HG03469 (cell line): Measurements from ENCODE around the gene OR8G1.
"Not testable (repeated sequence)": the region's sequence is repeated elsewhere in the genome, so short reads cannot be mapped to it uniquely, and the experiment has no call there.

Experiments
- ATAC-seq: cut with Tn5 transposase; IDR thresholded peaks from one replicate; pipeline ENCODE4 v1.9.1; 2021; ENCODE audit warnings: mild to moderate bottlenecking, moderate library complexity, moderate number of reproducible peaks; ENCODE audit not compliant: unreplicated experiment

The OR8G1 gene, protein sequence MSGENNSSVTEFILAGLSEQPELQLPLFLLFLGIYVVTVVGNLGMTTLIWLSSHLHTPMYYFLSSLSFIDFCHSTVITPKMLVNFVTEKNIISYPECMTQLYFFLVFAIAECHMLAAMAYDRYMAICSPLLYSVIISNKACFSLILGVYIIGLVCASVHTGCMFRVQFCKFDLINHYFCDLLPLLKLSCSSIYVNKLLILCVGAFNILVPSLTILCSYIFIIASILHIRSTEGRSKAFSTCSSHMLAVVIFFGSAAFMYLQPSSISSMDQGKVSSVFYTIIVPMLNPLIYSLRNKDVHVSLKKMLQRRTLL

DNA sequence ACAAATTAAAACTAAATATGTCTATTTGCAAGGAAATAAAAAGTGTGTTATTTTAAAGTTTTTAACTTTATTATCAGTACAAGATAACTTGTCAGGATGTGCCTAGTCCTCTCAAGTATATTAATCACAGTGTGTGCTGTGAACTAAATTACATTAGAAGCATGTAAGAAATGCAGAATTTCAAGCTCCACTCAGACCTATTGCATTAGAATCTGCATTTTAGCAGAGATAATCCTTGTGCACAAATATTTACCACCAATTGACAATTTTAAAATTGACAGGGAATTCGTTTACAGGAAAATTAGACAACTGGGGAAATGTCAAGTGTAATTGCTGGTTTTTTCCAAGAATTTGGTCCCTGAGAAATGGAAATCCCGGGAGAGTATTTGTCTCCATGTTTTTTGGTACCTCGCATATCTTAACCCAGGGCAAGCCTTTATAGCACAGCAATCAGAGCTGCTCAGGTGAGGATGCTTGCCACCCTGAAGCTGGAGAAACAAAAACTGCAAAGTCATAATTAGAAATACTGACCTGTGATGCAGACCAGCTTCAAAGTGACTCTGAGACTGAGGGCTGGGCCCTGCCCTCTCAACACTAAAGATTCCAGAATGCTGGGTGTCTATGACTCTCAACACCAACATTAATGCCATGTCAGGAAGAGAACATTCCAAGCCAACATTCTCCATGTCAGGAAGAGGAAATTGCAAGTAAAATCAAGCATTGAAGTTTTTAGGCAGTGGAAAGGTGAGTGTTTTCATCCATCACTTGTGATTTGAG, at the start of gene OR8G1:
TSS of gene OR8G1 (plus strand) at position 475 of the 777 bp plus-strand sequence. CDS start 8,581 bp downstream, outside the sequence.
- no peak for ATAC-seq

DNA sequence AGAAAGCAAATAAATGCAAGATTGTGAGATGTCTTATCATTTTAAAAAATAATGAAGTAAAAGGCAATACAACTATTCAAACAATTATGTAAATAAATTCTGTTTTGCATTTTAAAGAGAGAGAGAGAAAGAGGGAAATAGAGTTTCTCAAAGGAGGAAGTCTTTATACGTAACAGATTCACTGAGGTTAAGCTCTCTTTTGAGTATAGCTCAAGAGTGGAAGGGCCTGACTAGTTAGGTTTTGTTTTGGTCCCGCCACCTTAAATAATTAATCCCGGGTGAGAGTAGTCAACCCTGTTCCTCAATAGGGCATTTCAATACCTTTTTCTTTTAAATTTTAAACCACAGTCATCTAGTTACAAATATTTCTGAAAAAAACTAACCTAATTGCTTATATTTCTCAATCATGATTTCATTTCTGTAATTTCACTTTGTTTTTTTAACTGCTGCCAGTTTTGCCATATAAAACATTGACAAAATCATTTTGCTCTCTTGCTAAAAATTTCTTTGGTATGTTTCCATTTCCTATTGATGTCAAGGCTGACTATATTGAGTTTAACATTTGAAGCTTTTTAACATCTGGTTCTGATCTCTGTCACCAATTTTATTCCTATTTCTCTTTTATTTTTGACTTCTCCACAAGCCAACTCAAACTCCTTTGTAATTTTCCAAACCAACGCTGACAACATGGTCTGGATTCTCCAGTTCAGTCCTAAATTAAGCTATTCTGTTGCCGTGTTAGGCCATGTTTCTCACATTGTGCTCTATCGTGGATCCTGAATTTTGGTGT, 47.5 kb upstream of the OR8G1 start:
- no peak for ATAC-seq

DNA sequence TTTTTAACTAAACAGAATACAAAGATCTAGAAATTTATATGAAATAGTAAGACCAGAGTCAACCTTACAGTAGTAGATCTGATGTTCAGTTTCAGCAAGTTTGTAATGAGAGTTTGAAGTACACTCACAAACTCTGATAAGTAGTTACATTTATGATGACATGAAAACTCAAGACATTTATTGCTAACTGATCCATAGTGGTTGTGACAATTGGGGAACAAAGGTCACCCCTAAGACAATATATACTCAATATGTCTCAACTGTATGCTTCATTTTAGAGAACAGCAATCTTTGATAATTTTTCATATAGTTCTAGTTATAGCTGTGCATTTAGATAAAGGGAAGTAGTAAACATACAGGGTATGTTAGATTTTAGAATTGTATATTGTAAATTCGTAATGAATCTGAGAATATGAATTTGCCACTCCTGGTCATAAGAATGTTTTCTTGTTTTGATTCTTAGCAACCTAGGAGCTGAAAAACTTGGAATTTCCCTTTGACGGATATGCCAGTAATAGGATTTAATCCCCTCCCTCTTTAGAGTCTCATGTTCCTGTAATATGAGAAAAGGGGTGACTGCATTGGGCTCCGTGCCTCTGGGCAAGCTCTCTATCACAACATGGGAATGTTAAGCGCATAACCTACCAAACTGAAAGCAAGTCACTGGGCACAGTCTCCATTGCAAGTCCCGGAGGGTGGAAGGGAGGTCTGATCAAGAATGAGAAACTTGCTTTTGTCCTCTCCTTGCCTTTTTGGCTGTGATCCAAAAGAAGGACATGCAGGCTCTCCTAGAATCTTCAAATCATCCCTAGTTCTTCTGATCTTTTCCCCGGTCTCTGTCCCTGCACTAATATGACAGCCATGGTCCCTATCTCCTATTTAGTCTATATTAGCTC, 46.4 kb upstream of the OR8G1 start:
- no peak for ATAC-seq

DNA sequence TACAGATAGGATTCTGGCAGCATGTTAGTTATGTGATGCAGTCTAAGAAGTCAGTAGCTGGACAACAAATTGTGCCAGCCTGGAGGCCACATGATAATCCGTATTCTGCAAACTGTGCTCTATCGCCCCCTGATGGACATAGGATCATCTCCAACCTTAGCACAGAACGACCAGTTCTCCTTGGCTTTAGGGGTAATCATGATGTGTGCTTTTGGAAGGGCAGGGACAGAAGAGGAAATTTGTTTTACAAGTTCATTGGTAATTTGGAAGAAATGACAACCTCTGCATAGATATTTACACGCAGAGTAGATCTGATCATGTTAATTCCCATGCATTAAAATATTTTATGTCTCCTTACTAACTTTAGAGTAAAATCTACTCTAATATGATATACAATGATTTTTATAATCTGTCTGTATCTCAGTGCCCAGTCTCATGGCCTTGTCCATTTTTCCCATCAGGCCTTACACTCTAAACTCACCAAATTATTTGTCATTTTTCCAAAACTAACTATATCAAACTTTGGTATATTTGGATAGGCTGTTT, 45.6 kb upstream of the OR8G1 start:
- ATAC-seq = peak; percentile 81

DNA sequence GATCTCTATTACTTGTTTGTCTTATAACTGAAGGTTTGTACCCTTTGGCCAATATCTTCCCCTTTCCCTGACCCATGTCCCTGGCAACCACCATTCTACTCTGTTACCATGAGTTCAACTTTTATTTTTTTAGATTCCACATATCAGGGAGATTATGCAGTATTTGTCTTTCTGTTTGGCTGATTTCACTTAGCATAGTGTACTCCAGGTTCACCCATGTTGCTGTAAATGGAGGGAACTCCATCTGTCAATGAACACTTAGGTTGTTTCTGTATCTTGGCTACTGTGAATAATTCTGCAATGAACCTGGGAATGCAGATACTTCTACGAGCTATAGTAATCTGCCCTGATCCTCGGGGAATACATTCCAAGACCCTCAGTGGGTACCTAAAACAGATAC, 42.9 kb upstream of the OR8G1 start:
- no peak for ATAC-seq

DNA sequence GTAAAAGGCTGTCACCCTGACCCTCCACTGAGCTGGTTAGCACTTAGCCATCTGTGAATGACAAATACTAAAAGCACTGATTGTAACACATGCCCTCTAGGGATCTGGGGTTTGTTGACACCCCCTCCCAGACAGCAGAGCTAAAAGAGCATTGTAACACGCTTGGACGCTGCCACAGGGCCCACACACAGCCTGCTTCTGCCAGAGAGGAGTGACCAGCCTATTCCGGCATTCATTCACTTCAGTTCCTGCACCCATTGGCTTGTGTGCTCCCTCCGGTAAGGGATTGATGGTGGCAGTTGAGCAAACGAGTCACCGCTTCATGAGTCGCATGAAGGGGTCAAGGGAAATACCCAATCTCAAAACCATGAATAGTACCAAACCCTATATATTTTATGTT, 42.0 kb upstream of the OR8G1 start:
- no peak for ATAC-seq

DNA sequence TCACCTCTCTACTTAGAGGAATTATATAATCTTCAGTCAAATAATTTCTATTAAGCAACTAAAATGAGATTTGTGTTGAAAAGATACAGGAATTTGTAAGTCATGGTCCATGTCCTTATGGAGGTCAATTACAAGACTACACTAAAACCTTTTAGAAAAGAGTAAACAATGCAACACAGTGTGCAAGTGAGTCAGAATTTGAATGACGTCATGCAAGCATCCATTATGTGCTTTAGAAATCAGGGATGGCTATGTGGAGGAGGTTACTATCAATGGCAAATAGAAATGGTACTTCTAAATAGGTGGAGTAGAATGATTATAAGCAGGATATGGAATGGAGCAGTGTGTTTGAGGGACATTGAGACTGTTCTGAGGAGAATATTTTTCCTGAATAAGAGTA, 41.2 kb upstream of the OR8G1 start:
- no peak for ATAC-seq

DNA sequence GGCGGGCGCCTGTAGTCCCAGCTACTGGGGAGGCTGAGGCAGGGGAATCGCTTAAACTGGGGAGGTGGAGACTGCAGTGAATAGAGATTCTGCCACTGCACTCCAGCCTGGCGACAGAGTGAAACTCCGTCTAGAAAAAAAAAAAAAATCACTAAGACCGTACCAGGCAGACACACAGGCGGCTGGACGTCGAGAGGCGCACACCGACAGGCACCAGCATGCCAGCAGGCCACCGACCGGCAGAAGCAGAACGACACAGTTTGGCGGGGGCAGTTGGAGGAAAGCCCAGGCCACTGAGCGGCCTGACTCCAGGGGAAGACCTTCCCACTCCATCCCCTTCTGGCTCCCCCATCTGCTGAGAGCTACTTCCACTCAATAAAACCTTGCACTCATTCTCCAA, 40.2 kb upstream of the OR8G1 start:
- no peak for ATAC-seq

DNA sequence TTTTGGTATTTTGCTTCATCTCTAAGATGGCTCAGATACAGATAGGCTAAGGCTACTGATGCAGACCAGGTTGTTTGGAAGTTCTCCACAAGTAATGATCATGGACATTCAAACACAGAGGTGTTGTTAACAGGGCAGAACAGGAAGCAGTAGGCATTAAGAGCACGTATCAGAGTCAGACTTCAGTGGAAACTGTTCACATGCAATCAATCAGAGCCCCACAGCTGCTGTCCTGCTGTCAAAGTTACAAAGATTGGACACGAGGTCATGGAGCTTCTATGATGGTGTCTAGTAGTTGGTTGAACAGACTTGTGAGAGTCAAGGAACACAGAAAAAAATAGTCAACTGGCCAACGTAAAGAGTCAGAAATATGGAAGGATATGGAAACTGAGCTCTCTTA, 37.9 kb upstream of the OR8G1 start:
- ATAC-seq = no peak

DNA sequence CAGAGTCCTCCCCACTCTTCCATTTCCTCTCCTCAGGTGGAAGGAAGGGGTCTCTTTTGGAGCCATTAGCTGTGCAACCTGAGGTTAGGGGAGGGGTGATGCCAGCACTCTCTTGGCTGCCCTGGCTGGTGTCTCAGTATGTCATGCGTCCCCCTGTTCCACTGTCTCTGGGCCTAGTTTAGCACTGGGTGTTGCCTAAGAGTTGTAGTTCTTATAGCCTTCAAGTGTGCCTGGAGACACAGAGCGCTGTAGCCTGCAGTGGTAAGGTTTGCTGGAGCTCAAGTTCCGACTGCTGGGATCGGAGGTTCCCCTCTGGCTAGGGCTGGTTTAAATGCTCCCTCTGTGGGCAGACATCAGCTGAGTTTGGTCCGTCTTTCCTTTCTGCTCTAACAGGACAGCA, 36.9 kb upstream of the OR8G1 start:
- ATAC-seq = no peak

DNA sequence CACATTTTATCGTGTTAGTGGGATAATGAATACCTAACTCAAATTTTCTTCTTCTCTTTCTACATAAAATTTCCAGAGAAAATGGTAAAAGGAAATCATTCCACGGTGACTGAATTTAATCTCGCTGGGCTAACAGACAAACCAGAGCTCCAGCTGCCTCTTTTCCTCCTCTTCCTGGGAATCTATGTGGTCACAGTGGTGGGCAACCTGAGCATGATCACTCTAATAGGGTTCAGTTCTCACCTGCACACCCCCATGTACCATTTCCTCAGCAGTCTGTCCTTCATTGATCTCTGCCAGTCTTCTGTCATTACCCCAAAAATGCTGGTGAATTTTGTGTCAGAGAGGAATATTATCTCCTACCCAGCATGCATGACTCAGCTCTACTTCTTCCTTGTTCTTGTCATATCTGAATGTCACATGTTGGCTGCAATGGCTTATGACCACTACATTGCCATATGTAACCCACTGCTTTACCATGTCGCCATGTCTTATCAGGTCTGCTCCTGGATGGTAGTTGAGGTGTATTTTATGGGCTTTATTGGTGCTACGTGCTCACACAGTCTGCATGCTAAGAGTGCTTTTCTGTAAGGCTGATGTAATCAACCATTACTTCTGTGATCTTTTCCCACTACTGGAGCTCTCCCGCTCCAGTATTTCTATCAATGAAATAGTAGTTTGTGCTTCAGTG, 33.6 kb upstream of the OR8G1 start:
- ATAC-seq = no peak

DNA sequence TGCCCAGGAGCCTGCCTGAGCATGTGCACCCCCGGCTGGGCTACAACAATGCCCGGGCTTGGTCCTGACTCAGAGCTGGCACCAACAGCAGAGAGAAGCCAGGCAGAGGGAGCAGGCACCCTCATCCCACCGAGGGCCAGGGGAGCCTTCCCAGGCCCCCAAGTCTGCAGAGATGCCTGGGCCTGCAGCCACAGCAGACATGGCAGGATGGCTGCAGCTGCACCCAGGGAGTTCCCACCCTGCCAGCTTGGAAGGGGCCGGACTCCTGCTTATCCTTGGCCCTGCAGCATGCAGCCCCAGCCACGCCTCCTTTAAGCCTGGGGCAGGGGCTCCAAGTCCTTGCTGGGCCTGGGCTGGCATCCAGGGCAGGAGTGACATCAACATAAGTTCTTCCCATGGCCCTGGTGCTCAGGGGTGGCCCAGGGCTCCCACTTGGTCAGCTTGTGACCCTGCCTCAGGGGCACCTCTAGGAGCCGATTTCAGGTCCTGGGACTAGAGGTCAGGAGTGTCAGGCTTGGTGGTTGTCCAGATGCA, 31.0 kb upstream of the OR8G1 start:
- no peak for ATAC-seq

DNA sequence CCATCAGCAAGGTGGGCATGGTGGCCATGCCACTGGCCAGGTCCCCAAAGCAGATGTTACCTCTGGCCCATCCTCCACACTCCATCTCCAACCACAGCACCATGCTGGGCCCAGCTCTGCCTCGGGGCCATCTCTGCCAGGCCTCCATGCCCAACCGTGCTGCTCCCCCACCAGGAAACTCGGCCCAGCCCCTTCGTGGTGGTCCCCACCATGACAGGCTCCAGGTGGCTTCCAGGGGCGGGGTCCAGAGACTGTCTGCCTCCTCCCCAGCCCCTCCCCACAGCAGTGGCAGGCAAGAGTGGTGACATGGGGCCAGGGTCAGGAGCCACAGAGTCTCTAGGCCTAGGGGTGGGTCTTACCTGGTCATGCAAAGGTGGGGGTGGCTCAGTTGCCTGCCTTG, 30.5 kb upstream of the OR8G1 start:
- ATAC-seq = no peak

DNA sequence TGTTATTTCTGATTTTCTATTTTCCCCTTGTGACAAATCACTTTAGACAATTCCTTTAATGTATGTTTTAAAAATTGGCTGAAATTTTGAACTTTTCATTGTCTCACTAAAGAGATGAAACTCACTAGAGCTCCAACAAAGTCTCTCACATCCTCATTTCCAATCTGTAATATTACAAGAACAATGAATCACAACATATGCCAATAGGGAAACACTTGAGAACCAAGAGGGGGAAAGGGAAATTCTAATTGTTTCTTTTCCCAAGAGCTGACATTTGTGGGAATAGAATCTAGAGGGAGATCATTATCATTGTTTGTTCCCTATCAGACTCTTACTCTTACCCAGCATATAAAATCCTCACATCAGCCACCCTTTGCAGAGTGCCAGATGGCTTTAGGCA, 29.6 kb upstream of the OR8G1 start:
- ATAC-seq = no peak

DNA sequence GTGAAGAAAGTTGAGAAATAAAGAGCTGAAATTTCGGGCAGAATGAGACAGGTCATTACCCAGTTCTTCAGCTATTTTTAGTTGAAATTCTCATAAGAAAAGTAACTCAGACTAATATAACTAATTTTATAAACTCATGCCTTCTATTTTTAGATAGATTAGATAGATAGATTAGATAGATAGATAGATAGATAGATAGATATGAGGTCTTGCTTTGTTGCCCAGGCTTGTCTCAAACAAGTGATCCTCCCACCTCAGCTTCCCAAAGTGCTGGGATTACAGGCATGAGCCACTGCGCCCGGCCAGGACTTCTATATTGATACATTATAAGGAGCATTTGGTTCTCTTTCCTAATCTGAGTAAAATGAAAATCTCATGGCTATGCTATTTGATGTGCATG, 26.9 kb upstream of the OR8G1 start:
- ATAC-seq = no peak

DNA sequence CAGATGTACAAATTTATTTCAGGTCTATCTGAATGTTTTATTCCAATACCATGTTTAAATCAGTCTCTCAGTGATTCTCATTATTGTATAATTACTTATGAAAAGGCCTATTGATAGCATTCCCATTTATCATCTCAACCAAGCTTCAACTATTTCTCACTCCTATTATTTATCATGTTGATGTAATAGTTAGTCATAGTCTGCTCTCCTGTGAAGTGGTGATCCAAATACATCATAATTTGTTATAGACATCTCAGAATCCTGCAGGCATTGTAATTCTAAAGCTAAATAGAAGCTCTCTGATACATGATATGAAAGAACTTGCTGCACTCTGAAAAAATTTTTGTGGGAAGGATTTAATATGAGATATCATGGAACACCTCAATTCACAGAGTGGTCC, 21.8 kb upstream of the OR8G1 start:
- no peak for ATAC-seq

DNA sequence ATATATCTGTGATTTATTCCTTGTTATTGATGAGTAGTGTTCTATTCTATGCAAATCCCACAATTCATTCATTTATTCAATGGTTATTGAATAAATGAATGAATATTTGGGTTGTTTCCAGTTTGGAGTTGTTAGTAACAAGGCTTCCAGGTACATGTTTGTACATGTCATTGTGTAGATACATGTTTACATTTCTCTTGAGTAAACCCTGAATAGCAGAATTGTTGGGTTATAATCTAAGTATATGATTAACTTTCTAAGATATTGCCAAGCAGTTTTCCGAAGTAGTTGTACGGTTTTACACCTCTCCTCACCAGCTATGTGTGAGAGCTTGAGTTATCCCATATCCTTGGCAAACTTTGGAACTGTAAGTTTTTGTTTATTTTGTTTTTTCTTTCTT, 18.5 kb upstream of the OR8G1 start:
- no peak for ATAC-seq

DNA sequence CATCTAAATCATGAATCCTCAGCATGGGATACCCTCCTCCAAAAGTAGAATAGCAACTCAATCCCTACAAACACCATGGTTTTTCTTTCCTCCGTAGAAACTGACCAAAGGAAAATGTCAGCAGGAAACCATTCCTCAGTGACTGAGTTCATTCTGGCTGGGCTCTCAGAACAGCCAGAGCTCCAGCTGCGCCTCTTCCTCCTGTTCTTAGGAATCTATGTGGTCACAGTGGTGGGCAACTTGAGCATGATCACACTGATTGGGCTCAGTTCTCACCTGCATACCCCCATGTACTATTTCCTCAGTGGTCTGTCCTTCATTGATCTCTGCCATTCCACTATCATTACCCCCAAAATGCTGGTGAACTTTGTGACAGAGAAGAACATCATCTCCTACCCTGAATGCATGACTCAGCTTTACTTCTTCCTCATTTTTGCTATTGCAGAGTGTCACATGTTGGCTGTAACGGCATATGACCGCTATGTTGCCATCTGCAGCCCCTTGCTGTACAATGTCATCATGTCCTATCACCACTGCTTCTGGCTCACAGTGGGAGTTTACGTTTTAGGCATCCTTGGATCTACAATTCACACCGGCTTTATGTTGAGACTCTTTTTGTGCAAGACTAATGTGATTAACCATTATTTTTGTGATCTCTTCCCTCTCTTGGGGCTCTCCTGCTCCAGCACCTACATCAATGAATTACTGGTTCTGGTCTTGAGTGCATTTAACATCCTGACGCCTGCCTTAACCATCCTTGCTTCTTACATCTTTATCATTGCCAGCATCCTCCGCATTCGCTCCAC, 16.1 kb upstream of the OR8G1 start:
- not testable (repeated sequence) for ATAC-seq

DNA sequence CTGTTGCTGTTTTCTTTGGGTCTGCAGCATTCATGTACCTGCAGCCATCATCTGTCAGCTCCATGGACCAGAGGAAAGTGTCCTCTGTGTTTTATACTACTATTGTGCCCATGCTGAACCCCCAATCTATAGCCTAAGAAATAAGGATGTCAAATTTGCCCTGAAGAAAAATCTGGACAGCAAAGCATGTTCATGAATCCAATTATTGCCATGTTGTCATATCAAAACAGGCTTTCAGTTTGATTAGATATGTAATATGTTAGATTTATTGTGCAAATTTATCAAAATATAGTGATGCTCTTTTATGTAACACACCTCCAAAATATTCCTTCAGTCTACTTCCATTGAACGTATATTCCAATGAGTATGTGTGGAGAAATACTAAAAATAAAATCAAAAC, 15.4 kb upstream of the OR8G1 start:
- ATAC-seq = no peak
